MCF 10A (cell line): ENCODE measurements around the gene RABAC1. TPM values are rescaled to one million over a fixed set of nuclear protein-coding genes. Genes with fewer than 3 reads are reported as not detected.

Experiments
- BruUV-seq: library from RNA; stranded (reverse); fragments of 400-500 nt; replicated peaks from 2 replicates; lab custom pipeline; 2021; lab: Mats Ljungman, UMichigan
- CTCF ChIA-PET: fragments of 300-600 bp; sonication (Branson Sonifier 250); formaldehyde crosslinking; extraction: SDS; loops from one replicate; lab custom pipeline; 2021; ENCODE audit warnings: antibody characterized with exemption, inconsistent platforms; lab: Yijun Ruan, JAX
- POLR2A ChIA-PET: fragments of 300-600, 350-650 bp; sonication (Branson Sonifier 250); formaldehyde crosslinking; extraction: SDS; loops from one replicate; lab custom pipeline; 2020; ENCODE audit warnings: antibody characterized with exemption, inconsistent platforms; lab: Yijun Ruan, JAX
- DNase-seq: peaks from one replicate; pipeline ENCODE4 v3.0.0-alpha.2; 2018; ENCODE audit not compliant: unreplicated experiment
- H3K27ac Mint-ChIP-seq: one replicate; pipeline ENCODE4 v1.8.0; 2022; ENCODE audit warnings: mild to moderate bottlenecking, low read depth, mixed read lengths; ENCODE audit not compliant: unreplicated experiment
- H3K27me3 Mint-ChIP-seq: one replicate; pipeline ENCODE4 v1.8.0; 2022; ENCODE audit warnings: mixed read lengths; ENCODE audit not compliant: insufficient read depth, unreplicated experiment
- H3K36me3 Mint-ChIP-seq: one replicate; pipeline ENCODE4 v1.8.0; 2022; ENCODE audit warnings: mild to moderate bottlenecking, moderate library complexity, mixed read lengths; ENCODE audit not compliant: insufficient read depth, unreplicated experiment
- H3K4me1 Mint-ChIP-seq: one replicate; pipeline ENCODE4 v1.8.0; 2022; ENCODE audit warnings: mixed read lengths; ENCODE audit not compliant: insufficient read depth, unreplicated experiment
- H3K4me3 Mint-ChIP-seq: one replicate; pipeline ENCODE4 v1.8.0; 2022; ENCODE audit warnings: mild to moderate bottlenecking, moderate library complexity, mixed read lengths; ENCODE audit not compliant: unreplicated experiment
- H3K9me3 Mint-ChIP-seq: one replicate; pipeline ENCODE4 v1.8.0; 2022; ENCODE audit warnings: mixed read lengths; ENCODE audit not compliant: unreplicated experiment
- CTCF ChIP-seq: fragments of 200-600 bp; IDR thresholded peaks from one replicate; pipeline ENCODE4 v1.8.0; 2022; ENCODE audit warnings: antibody characterized with exemption, mild to moderate bottlenecking; ENCODE audit not compliant: unreplicated experiment
- intact Hi-C: fragments of 100-400 bp; cut with micrococcal nuclease; formaldehyde crosslinking; loops from 2 replicates; pipeline ENCODE4 v1.14.1; 2022
- total RNA-seq: library from RNA; stranded (reverse); gene quantifications from 2 replicates; pipeline ENCODE4 v1.2.3, GENCODE V29; 2022

Gene RABAC1
- total RNA-seq, 1 experiment from 2014 or later: 75.4 TPM

- H3K27me3 Mint-ChIP-seq: peaks cover 52% of the 10 kb centered on the region
- H3K9me3 Mint-ChIP-seq: no peaks in the 10 kb centered on the region
- no peak overlapping the region for H3K4me3 Mint-ChIP-seq
- no peak for TF ChIP-seq CTCF
- CTCF ChIA-PET: interaction anchor here (0.6 to 1.8 kb wide), 12 partner anchors 10 to 140 kb away, joined by 3 to 5 read pairs (median 4); partner anchors contain the start of gene RABAC1
- H3K36me3 Mint-ChIP-seq: peaks cover 5% of the 10 kb centered on the region
- DNase-seq: no peak
- H3K4me1 Mint-ChIP-seq: peaks cover 25% of the 10 kb centered on the region
- intact Hi-C loops: no loop called here
- POLR2A ChIA-PET: no interaction called here
- BruUV-seq: no TSS peak
- no peak overlapping the region for H3K27ac Mint-ChIP-seq
Observed at GRCh38 chr19:41933693-41934426, 25.3 kb downstream of the RABAC1 start.

- no peak for TF ChIP-seq CTCF
- Mint-ChIP-seq H3K36me3 (peaks cover 5% of the 10 kb centered on the region), H3K27ac (no peak overlapping the region), H3K4me1 (peaks cover 27% of the 10 kb centered on the region), H3K27me3 (peaks cover 52% of the 10 kb centered on the region), H3K9me3 (no peaks in the 10 kb centered on the region), H3K4me3 (no peak overlapping the region)
- intact Hi-C loops: no loop called here
- CTCF ChIA-PET: no interaction called here
- POLR2A ChIA-PET: no interaction called here
- DNase-seq: no peak
- BruUV-seq: no TSS peak
Observed at GRCh38 chr19:41932720-41933332, 26.3 kb downstream of the RABAC1 start.

GRCh38 chr19:41932259-41932719 is 26.8 kb downstream of the RABAC1 start:
- intact Hi-C loops: no loop called here
- POLR2A ChIA-PET: no interaction called here
- H3K27ac Mint-ChIP-seq: no peak overlapping the region
- CTCF ChIA-PET: no interaction called here
- BruUV-seq: no TSS peak
- no peak overlapping the region for H3K4me3 Mint-ChIP-seq
- H3K36me3 Mint-ChIP-seq: peaks cover 5% of the 10 kb centered on the region
- no peak for DNase-seq
- H3K9me3 Mint-ChIP-seq: no peaks in the 10 kb centered on the region
- peaks cover 52% of the 10 kb centered on the region for H3K27me3 Mint-ChIP-seq
- H3K4me1 Mint-ChIP-seq: peaks cover 27% of the 10 kb centered on the region
- no peak for TF ChIP-seq CTCF

GRCh38 chr19:41930926-41931592 is 28.1 kb downstream of the RABAC1 start:
- Mint-ChIP-seq H3K36me3 (peaks cover 5% of the 10 kb centered on the region), H3K27me3 (peaks cover 40% of the 10 kb centered on the region), H3K9me3 (no peaks in the 10 kb centered on the region), H3K27ac (no peak overlapping the region), H3K4me3 (no peak overlapping the region), H3K4me1 (peaks cover 18% of the 10 kb centered on the region)
- ChIA-PET POLR2A (interaction anchor here (1.0 kb wide), 1 partner anchor 66 kb away, joined by 3 read pairs; no protein-coding TSS in a partner anchor), CTCF (interaction anchor here (0.9 kb wide), 1 partner anchor 22 kb away, joined by 3 read pairs; no protein-coding TSS in a partner anchor)
- peak; percentile 27 for TF ChIP-seq CTCF
- no TSS peak for BruUV-seq
- intact Hi-C loops: no loop called here
- DNase-seq: no peak
